SK-N-SH (cell line): ENCODE results near the gene DHRSX. TPM values are rescaled to one million over a fixed set of nuclear protein-coding genes. Genes with fewer than 3 reads are reported as not detected.

Experiments
- CTCF ChIA-PET: fragments of 300-600, 350-600 bp; formaldehyde crosslinking; extraction: SDS; loops from one replicate; lab custom pipeline; 2021; lab: Yijun Ruan, JAX
- POLR2A ChIA-PET: fragments of 350-600 bp; sonication (Branson Sonifier 250); formaldehyde crosslinking; extraction: SDS; loops from one replicate; lab custom pipeline; 2020; ENCODE audit warnings: antibody characterized with exemption, inconsistent platforms; lab: Yijun Ruan, JAX
- DNase-seq: peaks from one replicate; pipeline ENCODE4 v3.0.0; 2012
- H2AFZ ChIP-seq: fragments of 200-600 bp; sonication (generic); 2 replicates; pipeline ENCODE4 v1.8.1; 2016; ENCODE audit warnings: antibody characterized with exemption, mild to moderate bottlenecking, low read depth
- H3F3A ChIP-seq: fragments of 200-600 bp; sonication (generic); replicated peaks from 2 replicates; pipeline ENCODE3; 2016; ENCODE audit warnings: antibody characterized with exemption, mild to moderate bottlenecking; ENCODE audit not compliant: insufficient read depth
- H3K27ac ChIP-seq, 2 experiments: fragments of 200-500 bp in 1 of 2; fragments of 200-600 bp in 1 of 2; sonication (Bioruptor generic) in 1 of 2; sonication (generic), shearing (Covaris generic) in 1 of 2; 2 replicates each; pipeline versions ENCODE4 v1.5.1 to v1.6.1; 2014 to 2016; ENCODE audit warnings: low read depth in 2 of 2, inconsistent platforms in 1 of 2, low read length in 1 of 2, mild to moderate bottlenecking in 1 of 2, mixed read lengths in 1 of 2
- H3K27me3 ChIP-seq: fragments of 200-600 bp; sonication (generic), shearing (Covaris generic); 2 replicates; pipeline ENCODE4 v1.6.1; 2016; ENCODE audit warnings: mixed run types; ENCODE audit not compliant: insufficient read depth
- H3K36me3 ChIP-seq, 2 experiments: fragments of 200-500 bp in 1 of 2; fragments of 200-600 bp in 1 of 2; sonication (Bioruptor generic) in 1 of 2; sonication (generic) in 1 of 2; replicated peaks in 1 of 2; 2 replicates each; pipeline versions ENCODE3 to v1.5.1; 2014 to 2016; ENCODE audit warnings: low read length in 1 of 2, mild to moderate bottlenecking in 1 of 2; ENCODE audit not compliant: insufficient read depth in 2 of 2, control insufficient read depth in 1 of 2
- H3K4me1 ChIP-seq, 2 experiments: fragments of 200-500 bp in 1 of 2; fragments of 200-600 bp in 1 of 2; sonication (Bioruptor generic) in 1 of 2; sonication (generic), shearing (Covaris generic) in 1 of 2; 2 replicates each; pipeline versions ENCODE4 v1.5.1 to v1.6.1; 2014 to 2016; ENCODE audit warnings: low read depth in 1 of 2, low read length in 1 of 2, mixed run types in 1 of 2; ENCODE audit not compliant: insufficient read depth in 2 of 2, control insufficient read depth in 1 of 2
- H3K4me2 ChIP-seq: fragments of 200-600 bp; sonication (generic), shearing (Covaris generic); 2 replicates; pipeline ENCODE4 v1.6.1; 2017; ENCODE audit warnings: mixed run types
- H3K4me3 ChIP-seq, 2 experiments: fragments of 200-500 bp in 1 of 2; fragments of 200-600 bp in 1 of 2; sonication (Bioruptor generic) in 1 of 2; sonication (generic), shearing (Covaris generic) in 1 of 2; 2 replicates each; pipeline versions ENCODE4 v1.5.1 to v1.8.1; 2014 to 2016; ENCODE audit warnings: low read depth in 2 of 2, inconsistent platforms in 1 of 2, low read length in 1 of 2, mild to moderate bottlenecking in 1 of 2, mixed read lengths in 1 of 2, moderate library complexity in 1 of 2
- H3K79me2 ChIP-seq: fragments of 200-600 bp; sonication (generic); 2 replicates; pipeline ENCODE4 v1.8.1; 2017; ENCODE audit warnings: mild to moderate bottlenecking; ENCODE audit not compliant: insufficient read depth
- H3K9ac ChIP-seq: fragments of 200-600 bp; sonication (generic); 2 replicates; pipeline ENCODE4 v1.6.1; 2017; ENCODE audit warnings: mixed run types
- H3K9me2 ChIP-seq: fragments of 200-600 bp; sonication (generic); 2 replicates; pipeline ENCODE4 v1.6.1; 2017; ENCODE audit warnings: mixed run types
- H3K9me3 ChIP-seq: fragments of 200-600 bp; sonication (generic); 2 replicates; pipeline ENCODE4 v1.6.1; 2017; ENCODE audit warnings: mixed run types, mild to moderate bottlenecking, moderate library complexity
- H4K20me1 ChIP-seq: fragments of 200-600 bp; sonication (generic); 2 replicates; pipeline ENCODE4 v1.6.1; 2017; ENCODE audit warnings: mild to moderate bottlenecking, mixed run types; ENCODE audit not compliant: insufficient read depth
- CHD2 ChIP-seq: fragments of 150-350 bp; IDR thresholded peaks from 2 replicates; pipeline ENCODE4 v1.6.1; 2018; ENCODE audit warnings: low read length; ENCODE audit not compliant: partially characterized antibody
- CTCF ChIP-seq: fragments of 200-600 bp; sonication (generic); IDR thresholded peaks from 2 replicates; pipeline ENCODE4 v1.6.1; 2017; ENCODE audit warnings: antibody characterized with exemption, mild to moderate bottlenecking, moderate library complexity
- ELF1 ChIP-seq: IDR thresholded peaks from 2 replicates; pipeline ENCODE4 v1.4.0; 2012
- FOXM1 ChIP-seq: IDR thresholded peaks from 2 replicates; pipeline ENCODE4 v1.4.0; 2012; ENCODE audit warnings: low read depth, mild to moderate bottlenecking
- GABPA ChIP-seq: IDR thresholded peaks from 2 replicates; pipeline ENCODE4 v1.4.0; 2012; ENCODE audit warnings: low read depth, mild to moderate bottlenecking
- MAX ChIP-seq: IDR thresholded peaks from 2 replicates; pipeline ENCODE4 v1.4.0; 2012; ENCODE audit warnings: low read depth
- NFIC ChIP-seq: IDR thresholded peaks from 2 replicates; pipeline ENCODE4 v1.4.0; 2012; ENCODE audit warnings: borderline replicate concordance
- NRF1 ChIP-seq: IDR thresholded peaks from 2 replicates; pipeline ENCODE4 v1.6.1; 2012; ENCODE audit warnings: low read depth, mild to moderate bottlenecking, low read length
- RAD21 ChIP-seq: IDR thresholded peaks from 2 replicates; pipeline ENCODE4 v1.6.1; 2012; ENCODE audit warnings: mild to moderate bottlenecking, low read length
- REST ChIP-seq: IDR thresholded peaks from 2 replicates; pipeline ENCODE4 v1.6.1; 2012; ENCODE audit warnings: mild to moderate bottlenecking, low read depth, low read length, moderate library complexity
- SIN3A ChIP-seq: IDR thresholded peaks from 2 replicates; pipeline ENCODE4 v1.6.1; 2012; ENCODE audit warnings: low read depth, mild to moderate bottlenecking, low read length, moderate library complexity, borderline replicate concordance
- SMC3 ChIP-seq: IDR thresholded peaks from 2 replicates; pipeline ENCODE4 v1.6.1; 2012; ENCODE audit warnings: low read depth, low read length, improper control_type of control experiment
- USF1 ChIP-seq: IDR thresholded peaks from 2 replicates; pipeline ENCODE4 v1.4.0; 2012; ENCODE audit warnings: low read depth, borderline replicate concordance
- USF2 ChIP-seq: fragments of 150-350 bp; IDR thresholded peaks from 2 replicates; pipeline ENCODE4 v1.6.1; 2017; ENCODE audit warnings: antibody characterized with exemption, low read length, low read depth, borderline replicate concordance
- ZBTB33 ChIP-seq: IDR thresholded peaks from 2 replicates; pipeline ENCODE4 v1.4.0; 2012; ENCODE audit warnings: low read depth, borderline replicate concordance
- WGBS: methylation state at CpG from one replicate; pipeline ENCODE4 v1.1.6; 2017; ENCODE audit warnings: low lambda C conversion rate; 5-methylcytosine and 5-hydroxymethylcytosine counted together
- polyA plus RNA-seq, 3 experiments: library from polyadenylated mRNA; depleted of rRNA; stranded (reverse); fragments of >200 nt; gene quantifications; 2 replicates each; pipeline ENCODE4 v1.2.3, GENCODE V29; 2012

Gene DHRSX
- polyA plus RNA-seq, 1 of the 3 experiments (the other 2 are of a cell fraction) = 34.3 TPM

- POLR2A ChIA-PET = no interaction called here
These were observed 4.0 kb upstream of the DHRSX start for GRCh38 chrX:2504706-2505332.

More at GRCh38 chrX:2504706-2505332, 4.0 kb upstream of the DHRSX start:
- H3F3A ChIP-seq = no peaks in the 10 kb centered on the region
- no peak for DNase-seq
- no peak overlapping the region for H3K9ac ChIP-seq
- no peak overlapping the region for H3K4me3 ChIP-seq
- no peaks in the 10 kb centered on the region for H3K9me2 ChIP-seq
- no peaks in the 10 kb centered on the region for H4K20me1 ChIP-seq
- H3K36me3 ChIP-seq = no peaks in the 10 kb centered on the region
- TF ChIP-seq MAX (no peak), NRF1 (no peak), REST (no peak), FOXM1 (no peak), SIN3A (no peak), USF1 (no peak), ELF1 (no peak), USF2 (no peak), ZBTB33 (no peak), GABPA (no peak), NFIC (no peak), RAD21 (no peak), SMC3 (no peak), CHD2 (no peak), CTCF (no peak)
- no peaks in the 10 kb centered on the region; a peak in 1 of 4 replicates for H3K4me1 ChIP-seq
- H3K79me2 ChIP-seq = peaks cover 5% of the 10 kb centered on the region
- 47% methylated on average over 7 of the region's 7 CpGs for WGBS
- no peak overlapping the region for H2AFZ ChIP-seq
- no peak overlapping the region for H3K4me2 ChIP-seq
- CTCF ChIA-PET = no interaction called here
- no peak overlapping the region for H3K27ac ChIP-seq
- H3K27me3 ChIP-seq = no peaks in the 10 kb centered on the region
- H3K9me3 ChIP-seq = no peaks in the 10 kb centered on the region
